ENCODE measurements around the gene ENTPD7. TPM values are rescaled to one million over a fixed set of nuclear protein-coding genes. Genes with fewer than 3 reads are reported as not detected.

Gene ENTPD7
- total RNA-seq, 1 experiment from 2014 or later = 14.5 TPM

DNA sequence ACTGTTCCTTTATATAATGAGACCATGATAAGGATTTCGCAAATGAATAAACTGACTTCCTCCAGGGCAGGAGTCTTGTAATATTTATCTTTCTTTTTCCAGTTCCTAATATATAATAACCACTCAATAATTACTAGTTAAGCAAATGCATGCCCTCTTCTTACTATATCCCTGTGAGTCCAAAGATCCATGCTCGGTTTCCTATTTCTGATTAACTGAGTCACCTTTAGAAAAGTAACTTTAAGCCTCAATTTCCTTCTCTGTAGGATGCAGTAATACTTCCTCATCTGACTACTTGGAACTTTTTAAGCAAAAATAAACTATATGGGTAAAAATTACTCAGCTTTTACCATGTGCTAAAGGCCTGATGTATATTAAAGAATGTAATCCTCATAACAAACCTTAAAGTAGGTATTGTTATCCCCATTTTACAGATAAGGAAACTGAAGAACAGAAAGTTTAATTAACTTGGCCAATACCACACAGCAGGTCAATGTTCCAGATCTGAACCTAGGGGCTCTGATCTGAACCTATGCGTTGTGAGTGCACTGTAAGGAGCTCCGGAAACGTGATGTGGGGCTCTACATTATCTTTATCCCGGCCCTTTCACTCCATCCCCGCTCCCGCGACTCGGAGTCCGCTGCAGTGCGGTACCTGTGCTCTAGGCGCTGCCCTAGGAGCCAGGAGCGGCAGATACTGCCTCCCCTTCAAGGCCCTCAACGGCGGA lies 72.2 kb downstream of the ENTPD7 start:
- H3K9ac ChIP-seq (ENCODE audit: extremely low read depth, insufficient read length, low read length) = peak overlapping the region; percentile 93
- no peak overlapping the region for H3K27ac ChIP-seq (ENCODE audit: insufficient read length, low read depth, low read length)
- H4K91ac ChIP-seq (ENCODE audit: insufficient read length, low read depth, low read length) = no peak overlapping the region
- H3K18ac ChIP-seq (ENCODE audit: insufficient read length, low read depth, low read length) = peak overlapping the region; percentile 64
- no peaks in the 10 kb centered on the region for H3K27me3 ChIP-seq (ENCODE audit: insufficient read depth, low read length)
- no peak overlapping the region for H4K8ac ChIP-seq (replicated peaks; ENCODE audit: insufficient read length, low read depth, low read length)
- no peak overlapping the region for H2AK5ac ChIP-seq (ENCODE audit: insufficient read length, low read length)
- no peak overlapping the region for H3K4ac ChIP-seq (ENCODE audit: low read depth, low read length)
- TF ChIP-seq, protein P1, sequence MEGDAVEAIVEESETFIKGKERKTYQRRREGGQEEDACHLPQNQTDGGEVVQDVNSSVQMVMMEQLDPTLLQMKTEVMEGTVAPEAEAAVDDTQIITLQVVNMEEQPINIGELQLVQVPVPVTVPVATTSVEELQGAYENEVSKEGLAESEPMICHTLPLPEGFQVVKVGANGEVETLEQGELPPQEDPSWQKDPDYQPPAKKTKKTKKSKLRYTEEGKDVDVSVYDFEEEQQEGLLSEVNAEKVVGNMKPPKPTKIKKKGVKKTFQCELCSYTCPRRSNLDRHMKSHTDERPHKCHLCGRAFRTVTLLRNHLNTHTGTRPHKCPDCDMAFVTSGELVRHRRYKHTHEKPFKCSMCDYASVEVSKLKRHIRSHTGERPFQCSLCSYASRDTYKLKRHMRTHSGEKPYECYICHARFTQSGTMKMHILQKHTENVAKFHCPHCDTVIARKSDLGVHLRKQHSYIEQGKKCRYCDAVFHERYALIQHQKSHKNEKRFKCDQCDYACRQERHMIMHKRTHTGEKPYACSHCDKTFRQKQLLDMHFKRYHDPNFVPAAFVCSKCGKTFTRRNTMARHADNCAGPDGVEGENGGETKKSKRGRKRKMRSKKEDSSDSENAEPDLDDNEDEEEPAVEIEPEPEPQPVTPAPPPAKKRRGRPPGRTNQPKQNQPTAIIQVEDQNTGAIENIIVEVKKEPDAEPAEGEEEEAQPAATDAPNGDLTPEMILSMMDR (conservative IDR thresholded peaks at IDR 0.05) = no peak
- H3K4me2 ChIP-seq (ENCODE audit: insufficient read depth, insufficient read length, low read length) = peak overlapping the region; percentile 52
- peak overlapping the region; percentile 83 for H3K14ac ChIP-seq (ENCODE audit: insufficient read depth, low read length)
- no peak overlapping the region for H2BK120ac ChIP-seq (ENCODE audit: low read depth, low read length, poor library complexity, severe bottlenecking)
- H2BK15ac ChIP-seq (ENCODE audit: low read depth, low read length) = no peak overlapping the region
- H2AFZ ChIP-seq (ENCODE audit: low read length) = peak overlapping the region; percentile 85
- no peak for DNase-seq
- no peaks in the 10 kb centered on the region for H3K23me2 ChIP-seq (ENCODE audit: insufficient read length, low read depth, low read length, poor library complexity, severe bottlenecking)
- no peaks in the 10 kb centered on the region for H3K9me3 ChIP-seq (ENCODE audit: control insufficient read depth, low read depth, low read length)
- Mint-ChIP-seq H3K27me3 (ENCODE audit: low read depth) (no peaks in the 10 kb centered on the region), H3K4me3 (peak overlapping the region; percentile 99), H3K36me3 (ENCODE audit: insufficient read depth in 1 of 3, low read depth in 3 of 3) (peaks cover 13 to 35% (median 27%) of the 10 kb centered on the region in 3 experiments; a peak in 6 of 7 replicates), H3K4me1 (peaks cover 8 to 14% of the 10 kb centered on the region in 2 experiments), H3K27ac (peak overlapping the region; percentile 95 to 99 (median 99)), H3K9me3 (no peaks in the 10 kb centered on the region; a peak in 1 of 5 replicates)
- H3K4me1 ChIP-seq (ENCODE audit: insufficient read depth, low read length) = no peaks in the 10 kb centered on the region
- H4K20me1 ChIP-seq (ENCODE audit: control insufficient read depth, insufficient read depth, insufficient read length) = no peaks in the 10 kb centered on the region
- H2BK12ac ChIP-seq (ENCODE audit: insufficient read length, low read depth, low read length) = no peak overlapping the region
- H4K5ac ChIP-seq (ENCODE audit: insufficient read length, low read depth, low read length) = no peak overlapping the region
- H3K56ac ChIP-seq (ENCODE audit: insufficient read length, low read depth, low read length) = no peak overlapping the region
- WGBS (ENCODE audit: extremely low coverage, insufficient read length, low lambda C conversion rate) = no CpG with 5 or more reads among the region's 16 CpGs
- H3T11ph ChIP-seq (ENCODE audit: low read length) = no peak overlapping the region
- H3K79me2 ChIP-seq (ENCODE audit: insufficient read depth, low read length) = no peaks in the 10 kb centered on the region
- H2BK5ac ChIP-seq (ENCODE audit: insufficient read length, low read length) = no peak overlapping the region
- no peak overlapping the region for H2BK20ac ChIP-seq (ENCODE audit: low read depth, low read length, poor library complexity, severe bottlenecking)
- no peaks in the 10 kb centered on the region for H3K79me1 ChIP-seq (ENCODE audit: insufficient read depth, low read depth, low read length, poor library complexity, severe bottlenecking)
- no peak overlapping the region for H3K23ac ChIP-seq (ENCODE audit: insufficient read length, low read depth, low read length)
